ENCODE measurements around the gene IRX4.

IRX4 gene

DNA sequence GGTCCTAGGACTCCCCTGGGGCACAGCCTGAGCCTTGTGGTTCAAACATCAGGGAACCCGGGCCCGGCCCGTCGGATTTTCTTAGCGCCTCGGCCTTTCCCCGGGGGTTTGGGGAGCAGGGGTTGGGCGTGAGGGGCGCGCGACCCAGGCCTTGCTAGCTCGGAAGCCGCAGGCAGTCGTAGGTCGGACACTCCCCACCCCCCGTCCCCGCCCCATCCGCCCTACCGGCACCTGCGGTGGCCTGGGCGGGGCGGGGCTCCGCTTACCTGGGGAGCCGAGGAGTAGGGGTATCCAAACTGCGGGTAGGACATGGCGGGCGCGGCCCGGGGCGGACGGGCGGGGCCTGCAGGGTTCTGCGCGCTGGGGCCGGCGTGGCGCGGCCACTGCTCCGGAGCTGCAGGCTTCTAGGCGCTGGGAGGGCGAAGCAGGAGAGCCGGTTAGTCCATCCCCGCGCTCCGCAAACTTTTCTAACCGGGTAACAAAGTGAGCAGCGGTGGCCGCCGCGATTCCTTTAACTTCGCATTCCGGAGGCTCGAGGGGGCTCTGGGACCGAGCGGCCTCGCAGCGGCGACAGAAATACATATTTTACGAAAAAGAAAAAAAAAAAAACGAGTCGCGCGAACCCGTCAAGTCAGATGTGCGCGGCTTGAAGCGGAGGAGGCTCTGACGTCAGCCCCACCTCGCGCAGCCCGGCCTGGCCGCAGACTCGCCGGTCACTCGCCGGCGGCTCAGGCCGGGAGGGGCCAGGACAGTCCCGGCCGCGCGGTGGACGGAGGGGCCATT is at the start of gene IRX4:
Gene IRX4, minus strand, starts transcription at position 589 of the 783 bp plus-strand sequence. Its CDS starts 278 bp downstream, at position 311.
- no peak for DNase-seq (ENCODE audit: low spot score)

- DNase-seq (ENCODE audit: low spot score): no peak
These were observed 49.0 kb upstream of the IRX4 start for GRCh38 chr5:1931604-1932231.

GRCh38 chr5:1930880-1931603 is 48.3 kb upstream of the IRX4 start:
- DNase-seq (ENCODE audit: low spot score): no peak

DNA sequence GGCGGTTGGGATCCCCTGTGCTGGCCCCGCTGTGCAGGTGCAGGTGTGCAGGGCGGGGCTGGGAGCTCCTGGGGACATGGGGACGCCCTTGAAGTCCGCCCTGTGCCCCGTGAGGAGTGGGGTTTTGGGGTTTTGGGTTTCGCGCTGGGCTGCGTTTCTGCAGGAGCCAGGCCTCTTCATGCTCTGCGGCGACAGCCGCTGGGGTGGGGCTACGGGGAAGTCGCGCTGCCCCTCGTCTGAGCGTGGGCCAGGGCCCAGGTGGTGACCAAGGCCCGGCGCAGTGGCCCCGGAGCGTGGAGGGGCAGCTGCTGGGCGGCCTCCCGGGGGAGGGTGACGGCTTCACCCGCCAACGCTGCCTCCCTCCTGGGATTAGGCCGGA is 47.8 kb upstream of the IRX4 start:
- DNase-seq (ENCODE audit: low spot score): no peak

DNA sequence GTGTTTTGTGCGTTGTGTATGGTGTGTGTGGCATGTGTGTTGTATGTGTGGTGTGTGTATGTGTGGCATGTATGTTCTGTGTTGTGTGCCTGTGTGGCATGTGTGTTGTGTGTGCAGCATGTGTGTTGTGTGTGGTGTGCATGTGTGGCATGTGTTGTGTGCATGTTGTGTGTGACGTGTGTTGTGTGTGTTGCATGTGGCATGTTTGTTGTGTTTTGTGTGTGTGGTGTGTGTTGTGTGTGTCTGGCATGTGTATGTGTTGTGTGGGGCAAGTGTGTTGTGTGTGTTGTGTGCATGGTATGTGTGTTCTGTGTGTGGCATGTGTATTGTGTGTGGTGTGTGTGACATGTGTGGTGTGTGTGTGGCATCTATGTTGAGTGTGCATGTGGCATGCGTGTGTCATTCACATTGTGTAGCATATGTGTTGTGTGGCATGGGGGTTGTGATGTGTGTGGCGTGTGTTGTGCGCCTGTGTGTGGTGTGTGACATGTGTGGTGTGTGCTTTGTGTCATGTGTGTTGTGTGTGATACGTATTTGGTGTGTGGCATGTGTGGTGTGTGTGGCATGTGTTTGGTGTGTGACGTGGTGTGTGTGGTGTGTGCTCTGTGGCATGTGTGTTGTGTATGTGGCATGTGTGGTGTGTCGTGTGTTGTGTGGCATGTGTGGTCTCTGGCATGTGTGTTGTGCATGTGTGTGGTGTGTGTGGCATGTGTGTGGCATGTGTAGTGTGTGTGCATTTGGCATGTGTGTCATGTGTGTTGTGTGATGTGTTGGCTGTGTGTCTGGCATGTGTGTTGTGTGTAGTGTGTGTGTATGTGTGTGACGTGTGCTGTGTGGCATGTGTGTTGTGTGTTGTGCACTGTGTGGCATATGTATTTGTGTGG is 46.6 kb upstream of the IRX4 start:
- no peak for DNase-seq (ENCODE audit: low spot score)

DNA sequence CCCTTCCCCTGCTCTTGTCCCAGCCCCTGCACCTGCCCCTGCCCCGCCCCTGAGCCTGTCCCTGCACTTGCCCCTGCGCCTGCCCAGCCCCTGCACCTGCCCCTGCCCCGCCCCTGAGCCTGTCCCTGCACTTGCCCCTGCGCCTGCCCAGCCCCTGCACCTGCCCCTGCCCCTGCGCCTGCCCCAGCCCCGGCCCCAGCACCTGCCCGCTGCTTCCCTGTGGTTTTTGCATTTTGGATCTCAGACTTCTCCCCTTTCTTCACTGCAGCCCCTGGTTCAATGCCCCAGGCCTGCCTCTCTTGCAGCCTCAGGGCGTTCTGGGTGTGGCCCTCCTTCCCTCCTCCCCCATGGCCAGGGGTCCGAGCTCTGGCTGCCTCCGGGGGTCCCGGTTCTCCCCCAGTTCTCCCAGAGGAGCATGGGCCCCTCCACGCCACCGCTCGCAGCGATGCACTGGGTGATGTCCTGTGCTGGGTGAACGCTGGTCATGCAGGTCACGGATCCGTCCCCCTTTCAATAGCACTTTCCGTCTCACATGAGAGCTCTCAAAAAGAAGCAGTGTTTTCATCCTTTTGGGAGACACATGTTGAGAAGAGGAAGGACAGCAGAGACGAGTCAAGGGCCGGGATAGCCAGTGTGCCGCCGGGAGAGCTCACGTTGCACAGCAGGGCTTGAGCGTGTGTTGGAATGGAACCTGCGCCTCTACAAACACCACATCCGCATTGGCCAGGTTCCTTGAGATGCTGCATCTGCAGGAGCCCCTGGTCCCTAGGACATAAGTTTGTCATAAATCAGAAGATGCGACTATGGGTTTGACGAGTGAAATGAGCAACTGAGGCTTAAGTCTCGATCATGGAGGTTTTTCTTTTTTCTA is 44.0 kb upstream of the IRX4 start:
- DNase-seq (ENCODE audit: low spot score): no peak

DNA sequence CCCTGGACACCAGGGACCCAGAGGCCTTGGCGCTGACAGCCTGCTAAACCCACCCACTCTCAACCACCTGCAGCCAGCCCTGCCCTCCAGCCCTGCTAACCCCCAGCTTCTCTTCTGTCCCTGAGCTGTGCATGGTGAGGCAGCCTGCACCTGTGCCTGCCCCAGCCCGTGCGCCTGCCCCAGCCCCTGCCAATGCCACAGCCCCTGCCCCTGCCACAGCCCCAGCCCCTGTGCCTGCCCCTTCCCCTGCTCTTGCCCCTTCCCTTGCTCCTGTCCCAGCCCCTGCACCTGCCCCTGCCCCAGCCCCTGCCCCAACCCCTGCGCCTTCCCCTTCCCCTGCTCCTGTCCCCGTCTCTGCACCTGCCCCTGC is 43.3 kb upstream of the IRX4 start:
- DNase-seq (ENCODE audit: low spot score): no peak

GRCh38 chr5:1925111-1926070 is 42.7 kb upstream of the IRX4 start:
- DNase-seq (ENCODE audit: low spot score): no peak

DNA sequence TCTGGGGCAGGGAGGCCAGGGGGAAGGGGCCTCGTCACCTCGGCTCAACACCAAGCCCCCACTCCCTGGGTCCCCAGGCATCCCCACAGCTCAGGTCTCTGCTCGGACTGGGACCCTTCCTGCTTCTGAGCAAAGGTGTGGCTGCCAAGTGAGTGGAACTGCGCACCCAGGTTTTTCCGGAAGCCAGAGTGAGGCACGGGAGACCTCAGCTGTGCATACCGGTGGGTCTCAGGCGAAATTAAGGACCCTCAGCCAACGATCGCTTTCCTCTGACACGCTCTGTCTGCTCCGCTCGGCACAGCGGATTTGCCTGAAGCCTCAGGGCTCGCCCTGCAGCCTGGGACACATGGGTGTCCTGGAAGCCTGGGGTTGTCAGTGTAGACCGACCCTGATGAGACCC is 41.0 kb upstream of the IRX4 start:
- DNase-seq (ENCODE audit: low spot score): no peak

DNA sequence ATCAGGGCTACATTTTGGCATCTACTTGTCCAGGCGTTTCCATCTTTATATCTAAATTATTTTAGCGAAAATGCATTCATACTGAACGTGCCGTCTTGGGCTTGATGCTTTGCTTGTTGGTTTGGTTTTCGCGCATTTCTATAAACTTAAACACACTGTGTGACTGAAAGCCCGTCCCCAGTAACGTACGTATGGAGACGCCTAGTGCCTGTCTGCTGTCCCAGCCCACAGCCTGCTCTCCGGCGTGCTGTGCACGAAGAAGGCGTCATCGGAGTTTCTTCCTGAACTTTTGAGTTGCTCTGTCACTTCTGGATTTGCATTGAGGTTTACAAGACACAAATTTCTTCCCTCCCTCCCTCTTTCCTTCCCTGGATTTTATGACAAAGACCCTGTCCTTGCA is 40.6 kb upstream of the IRX4 start:
- DNase-seq (ENCODE audit: low spot score): no peak

DNA sequence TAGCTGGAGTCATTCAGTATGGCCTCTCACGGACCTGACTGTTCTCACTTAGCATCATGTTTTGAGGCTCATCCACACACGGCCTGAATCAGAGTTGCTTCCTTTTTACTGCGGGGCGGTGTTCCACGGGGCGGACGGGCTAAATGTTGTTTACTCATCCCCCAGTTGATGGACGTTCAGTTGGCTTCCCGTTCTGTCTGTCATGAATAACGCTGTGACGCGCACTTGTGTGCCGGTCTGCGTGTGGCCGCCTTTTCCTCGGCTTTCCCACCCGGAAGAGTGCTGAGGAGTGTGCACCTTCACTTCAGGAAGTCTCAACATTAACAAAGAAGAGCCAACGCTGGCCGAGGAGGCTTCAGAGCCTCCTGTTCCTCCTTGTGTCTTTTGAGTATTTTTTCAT is 39.0 kb upstream of the IRX4 start:
- DNase-seq (ENCODE audit: low spot score): no peak

- DNase-seq (ENCODE audit: low spot score): no peak
These were observed 37.0 kb upstream of the IRX4 start for GRCh38 chr5:1919750-1920149.

GRCh38 chr5:1919209-1919566 is 36.5 kb upstream of the IRX4 start:
- no peak for DNase-seq (ENCODE audit: low spot score)

GRCh38 chr5:1918488-1919208 is 35.9 kb upstream of the IRX4 start:
- DNase-seq (ENCODE audit: low spot score): no peak

GRCh38 chr5:1917830-1918487 is 35.2 kb upstream of the IRX4 start:
- DNase-seq (ENCODE audit: low spot score): no peak

GRCh38 chr5:1916041-1917001 is 33.6 kb upstream of the IRX4 start:
- DNase-seq (ENCODE audit: low spot score): no peak

DNA sequence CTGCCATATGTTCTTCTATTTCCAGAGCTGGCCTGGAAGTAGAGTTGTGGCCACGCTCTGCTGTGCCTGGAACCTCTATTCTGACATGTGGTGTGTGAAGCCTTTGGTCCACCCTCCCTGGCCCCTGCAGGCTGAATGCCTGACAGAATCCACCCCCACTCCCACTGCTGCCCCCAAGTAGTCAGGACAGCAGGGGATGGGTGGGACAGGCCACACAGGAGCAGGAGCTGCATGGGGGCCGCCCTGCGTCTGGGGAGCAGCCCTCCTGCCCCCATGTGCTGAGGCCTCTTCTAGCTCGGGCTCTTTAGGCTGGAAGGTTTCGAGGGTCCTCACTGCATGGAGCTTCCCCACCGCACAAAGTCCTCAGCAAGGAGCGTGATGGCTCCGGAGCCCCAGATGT is 32.6 kb upstream of the IRX4 start:
- no peak for DNase-seq (ENCODE audit: low spot score)

GRCh38 chr5:1914471-1914870 is 31.7 kb upstream of the IRX4 start:
- no peak for DNase-seq (ENCODE audit: low spot score)
